Nephron progenitor cell (in vitro differentiated cells): Measurements from ENCODE around the gene ADARB2.

Experiments
- DNase-seq: peaks from one replicate; pipeline ENCODE4 v3.0.0; 2021
- H3K27ac Mint-ChIP-seq: 2 replicates; pipeline ENCODE4 v1.8.0; 2021; ENCODE audit warnings: mild to moderate bottlenecking, moderate library complexity, mixed read lengths
- H3K27me3 Mint-ChIP-seq: 2 replicates; pipeline ENCODE4 v1.8.0; 2021; ENCODE audit warnings: mild to moderate bottlenecking, low read depth, mixed read lengths; ENCODE audit not compliant: poor library complexity
- H3K36me3 Mint-ChIP-seq: 2 replicates; pipeline ENCODE4 v1.8.0; 2021; ENCODE audit warnings: low read depth, mixed read lengths
- H3K4me1 Mint-ChIP-seq: 2 replicates; pipeline ENCODE4 v1.8.0; 2021; ENCODE audit warnings: mixed read lengths
- H3K4me3 Mint-ChIP-seq: 2 replicates; pipeline ENCODE4 v1.8.0; 2021; ENCODE audit warnings: mild to moderate bottlenecking, moderate library complexity, mixed read lengths
- H3K9me3 Mint-ChIP-seq: 2 replicates; pipeline ENCODE4 v1.8.0; 2021; ENCODE audit warnings: mild to moderate bottlenecking, moderate library complexity, mixed read lengths
- TF ChIP-seq, protein P1 (sequence below): fragments of 200-600 bp; sonication (generic); IDR thresholded peaks from 2 replicates; pipeline ENCODE4 v1.5.0; 2021; ENCODE audit warnings: antibody characterized with exemption

Gene ADARB2

DNA sequence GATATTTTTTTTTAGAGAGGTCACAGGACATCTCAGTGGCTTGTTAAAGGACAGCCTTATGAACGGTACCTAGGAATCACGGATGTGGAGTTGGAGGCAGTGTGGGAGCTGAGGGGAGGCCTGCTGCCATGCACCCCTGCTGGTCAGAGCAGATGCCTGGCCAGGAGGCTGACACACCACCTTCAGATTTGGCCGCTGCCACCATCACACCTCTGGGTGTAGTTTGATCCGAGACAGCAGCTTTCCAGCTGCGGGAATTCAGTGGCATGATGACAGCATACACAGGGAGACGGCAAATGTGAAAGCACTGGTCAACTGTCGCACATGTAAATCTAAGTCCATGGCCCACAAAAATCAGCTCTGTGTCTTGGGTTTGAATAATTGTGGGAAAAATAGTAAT, 285.4 kb downstream of the ADARB2 start:
- TF ChIP-seq, protein P1, sequence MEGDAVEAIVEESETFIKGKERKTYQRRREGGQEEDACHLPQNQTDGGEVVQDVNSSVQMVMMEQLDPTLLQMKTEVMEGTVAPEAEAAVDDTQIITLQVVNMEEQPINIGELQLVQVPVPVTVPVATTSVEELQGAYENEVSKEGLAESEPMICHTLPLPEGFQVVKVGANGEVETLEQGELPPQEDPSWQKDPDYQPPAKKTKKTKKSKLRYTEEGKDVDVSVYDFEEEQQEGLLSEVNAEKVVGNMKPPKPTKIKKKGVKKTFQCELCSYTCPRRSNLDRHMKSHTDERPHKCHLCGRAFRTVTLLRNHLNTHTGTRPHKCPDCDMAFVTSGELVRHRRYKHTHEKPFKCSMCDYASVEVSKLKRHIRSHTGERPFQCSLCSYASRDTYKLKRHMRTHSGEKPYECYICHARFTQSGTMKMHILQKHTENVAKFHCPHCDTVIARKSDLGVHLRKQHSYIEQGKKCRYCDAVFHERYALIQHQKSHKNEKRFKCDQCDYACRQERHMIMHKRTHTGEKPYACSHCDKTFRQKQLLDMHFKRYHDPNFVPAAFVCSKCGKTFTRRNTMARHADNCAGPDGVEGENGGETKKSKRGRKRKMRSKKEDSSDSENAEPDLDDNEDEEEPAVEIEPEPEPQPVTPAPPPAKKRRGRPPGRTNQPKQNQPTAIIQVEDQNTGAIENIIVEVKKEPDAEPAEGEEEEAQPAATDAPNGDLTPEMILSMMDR = no peak
- no peaks in the 10 kb centered on the region for H3K36me3 Mint-ChIP-seq
- no peak overlapping the region for H3K27ac Mint-ChIP-seq
- H3K27me3 Mint-ChIP-seq = peaks cover 14% of the 10 kb centered on the region
- H3K9me3 Mint-ChIP-seq = peaks cover 14% of the 10 kb centered on the region
- peaks cover 8% of the 10 kb centered on the region for H3K4me1 Mint-ChIP-seq
- no peak overlapping the region for H3K4me3 Mint-ChIP-seq
- no peak for DNase-seq

DNA sequence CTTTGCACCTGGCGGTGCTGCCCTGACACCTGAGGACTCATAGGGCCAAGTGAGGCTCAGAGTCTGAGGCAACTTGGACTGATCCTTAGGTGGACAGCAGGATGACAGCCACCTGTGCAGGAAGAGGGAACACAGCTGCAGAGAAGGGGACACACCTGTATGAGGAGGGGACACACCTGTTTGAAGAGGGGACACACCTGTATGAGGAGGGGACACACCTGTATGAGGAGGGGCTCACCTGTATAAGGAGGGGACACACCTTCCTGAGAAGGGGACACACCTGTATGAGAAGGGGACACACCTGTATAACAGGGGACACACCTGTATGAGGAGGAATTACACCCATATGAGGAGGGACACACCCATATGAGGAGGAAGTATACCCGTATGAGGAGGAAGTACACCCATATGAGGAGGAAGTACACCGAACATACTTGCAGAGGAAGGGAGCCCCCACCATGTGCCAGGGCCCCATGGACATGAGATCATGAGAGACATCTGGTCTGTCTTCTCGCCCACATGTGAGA, 285.9 kb downstream of the ADARB2 start:
- H3K9me3 Mint-ChIP-seq = peaks cover 14% of the 10 kb centered on the region
- TF ChIP-seq, protein P1 = no peak

DNA sequence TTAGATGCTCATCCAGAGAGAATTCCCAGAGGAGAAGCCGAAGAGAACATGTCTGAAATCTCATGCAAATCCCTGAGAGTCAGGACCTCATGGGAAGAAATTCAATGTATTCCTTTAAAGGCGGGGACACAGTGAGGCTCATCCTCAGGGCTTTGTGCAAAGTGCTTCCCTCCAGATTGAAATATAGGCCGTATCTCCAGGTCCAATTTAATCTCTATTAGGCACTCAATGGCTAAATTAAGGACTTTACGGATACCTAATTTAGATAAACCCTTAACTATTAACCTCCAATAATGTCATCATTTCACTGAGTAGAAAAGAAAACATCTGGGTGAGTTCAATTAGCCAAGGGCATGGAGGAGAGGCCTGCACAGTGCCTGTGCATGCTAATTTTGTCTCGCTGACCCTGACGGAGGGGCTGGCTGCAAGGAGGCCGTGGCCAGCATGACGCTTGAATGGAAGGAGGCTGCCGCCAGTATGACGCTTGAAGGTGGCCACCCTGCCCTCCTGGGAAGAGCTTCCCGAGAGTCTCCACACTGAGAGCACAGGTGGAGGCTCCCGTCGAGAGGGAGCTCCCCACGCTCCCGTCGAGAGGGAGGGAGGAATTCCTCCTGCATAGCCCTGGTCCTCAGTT, 287.6 kb downstream of the ADARB2 start:
- H3K4me1 Mint-ChIP-seq = peaks cover 8% of the 10 kb centered on the region

More for the DNA sequence above, 285.9 kb downstream of the ADARB2 start:
- Mint-ChIP-seq H3K4me1 (peaks cover 8% of the 10 kb centered on the region), H3K4me3 (no peak overlapping the region), H3K27ac (no peak overlapping the region), H3K36me3 (no peaks in the 10 kb centered on the region), H3K27me3 (peaks cover 12% of the 10 kb centered on the region)
- no peak for DNase-seq

DNA sequence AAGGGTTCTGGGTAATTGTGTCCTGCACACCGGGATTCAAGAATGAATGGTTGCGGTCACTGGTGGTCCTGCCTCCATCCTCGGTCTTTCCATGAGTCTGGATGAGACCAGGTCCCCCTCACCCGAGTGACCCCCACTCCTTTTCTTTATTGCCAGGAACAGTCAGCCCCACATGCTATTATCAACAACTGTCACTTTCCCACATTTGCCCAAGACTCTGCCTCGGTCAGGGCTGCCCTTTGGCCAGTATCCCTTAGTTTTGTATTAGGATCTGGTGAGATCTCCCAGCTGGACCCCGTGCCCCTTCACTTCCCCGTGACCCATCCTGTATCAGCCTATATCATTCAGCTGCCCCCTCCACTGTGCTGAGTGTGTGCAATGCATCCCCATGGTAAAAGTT, 288.3 kb downstream of the ADARB2 start:
- no peak for DNase-seq
- H3K4me1 Mint-ChIP-seq = peaks cover 8% of the 10 kb centered on the region
- H3K36me3 Mint-ChIP-seq = no peaks in the 10 kb centered on the region
- peaks cover 6% of the 10 kb centered on the region for H3K27me3 Mint-ChIP-seq
- H3K4me3 Mint-ChIP-seq = no peak overlapping the region
- TF ChIP-seq, protein P1 = no peak
- H3K9me3 Mint-ChIP-seq = peaks cover 11% of the 10 kb centered on the region
- H3K27ac Mint-ChIP-seq = no peak overlapping the region

More for the DNA sequence above, 287.6 kb downstream of the ADARB2 start:
- TF ChIP-seq, protein P1 = no peak
- Mint-ChIP-seq H3K9me3 (peaks cover 11% of the 10 kb centered on the region), H3K36me3 (no peaks in the 10 kb centered on the region), H3K27ac (no peak overlapping the region), H3K4me3 (no peak overlapping the region), H3K27me3 (peaks cover 10% of the 10 kb centered on the region)
- DNase-seq = no peak

DNA sequence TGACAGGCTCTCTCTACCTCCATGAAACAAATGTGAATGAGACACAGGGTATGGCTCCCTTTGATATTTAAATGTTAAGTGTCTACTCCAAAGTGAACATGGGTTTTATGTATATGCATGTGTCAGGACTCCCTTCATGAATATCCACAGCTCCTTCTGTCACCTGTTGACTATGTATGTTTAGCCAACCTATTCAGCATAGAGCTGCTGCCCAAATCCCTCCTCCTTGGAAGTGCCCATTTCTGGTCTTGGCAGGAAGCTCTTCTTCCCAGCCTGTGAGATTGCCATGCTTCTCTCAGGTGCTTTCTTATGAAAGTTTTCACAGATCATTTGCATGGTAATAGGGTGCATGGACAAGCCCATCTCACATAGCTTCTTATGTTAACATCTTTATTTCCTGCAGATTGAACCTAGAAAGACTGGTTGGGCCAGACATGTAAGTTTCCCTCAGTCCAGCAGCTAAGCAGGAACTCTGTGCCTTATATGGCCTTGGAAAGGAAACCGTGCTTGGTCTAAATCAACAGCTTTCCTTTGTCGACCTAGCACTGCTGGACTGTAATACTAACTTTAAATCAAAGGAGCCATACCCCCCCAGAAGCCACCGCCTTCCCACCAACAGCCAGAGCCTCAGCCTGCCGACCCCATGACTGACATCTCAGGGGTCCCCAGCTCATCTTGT, 288.9 kb downstream of the ADARB2 start:
- H3K27me3 Mint-ChIP-seq = peaks cover 6% of the 10 kb centered on the region
- H3K9me3 Mint-ChIP-seq = peaks cover 9% of the 10 kb centered on the region
- H3K27ac Mint-ChIP-seq = no peak overlapping the region
- no peak for DNase-seq
- TF ChIP-seq, protein P1 = no peak
- H3K4me3 Mint-ChIP-seq = no peak overlapping the region
- no peaks in the 10 kb centered on the region for H3K36me3 Mint-ChIP-seq
- peaks cover 8% of the 10 kb centered on the region for H3K4me1 Mint-ChIP-seq
